ENCODE data around the gene SUMO2. TPM values are rescaled to one million over a fixed set of nuclear protein-coding genes. Genes with fewer than 3 reads are reported as not detected.
"Not testable (repeated sequence)": the region's sequence is repeated elsewhere in the genome, so short reads cannot be mapped to it uniquely, and the experiment has no call there.

The SUMO2 gene
- total RNA-seq, 2 donors from 2014 or later = 45.7 to 58.1 TPM

DNA sequence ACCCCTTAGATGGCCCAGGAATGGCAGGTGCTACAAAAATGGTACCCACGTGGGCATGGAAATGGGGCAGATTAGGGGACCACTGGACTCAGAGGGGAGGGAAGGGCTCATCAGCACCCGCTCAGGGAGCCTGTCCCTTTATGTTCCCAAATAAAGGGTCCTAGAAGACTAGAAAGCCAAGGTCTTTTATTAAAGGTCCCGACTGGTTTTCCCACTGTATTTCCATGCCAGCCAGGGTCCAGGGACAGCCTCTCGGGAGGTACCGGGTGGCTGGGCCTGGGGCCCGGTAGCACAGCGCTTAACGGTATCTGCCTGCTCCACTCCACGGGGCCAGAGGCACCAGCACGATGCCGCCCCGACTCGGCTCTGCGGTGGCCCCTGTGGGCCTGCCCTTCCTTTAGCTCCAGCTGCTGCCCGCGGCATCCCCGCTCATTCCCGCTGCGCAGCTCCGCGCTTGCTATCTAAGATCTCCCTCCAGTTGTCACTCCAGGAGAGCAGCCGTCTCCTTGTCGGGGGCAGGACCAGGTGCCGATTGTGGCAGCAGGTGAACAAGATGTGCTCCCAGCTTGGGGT lies 52.6 kb downstream of the SUMO2 start:
- Histone ChIP-seq H3K4me3 (peak overlapping the region; percentile 68 to 82), H3K27me3 (no peaks in the 10 kb centered on the region), H3K4me1 (peaks cover 0 to 16% of the 10 kb centered on the region in 2 donors), H3K36me3 (peaks cover 8% of the 10 kb centered on the region), H3K27ac (peak overlapping the region; percentile 85 to 93), H3K9me3 (no peaks in the 10 kb centered on the region)
- DNase-seq (ENCODE audit: low spot score) = no peak
- TF ChIP-seq, protein P1, sequence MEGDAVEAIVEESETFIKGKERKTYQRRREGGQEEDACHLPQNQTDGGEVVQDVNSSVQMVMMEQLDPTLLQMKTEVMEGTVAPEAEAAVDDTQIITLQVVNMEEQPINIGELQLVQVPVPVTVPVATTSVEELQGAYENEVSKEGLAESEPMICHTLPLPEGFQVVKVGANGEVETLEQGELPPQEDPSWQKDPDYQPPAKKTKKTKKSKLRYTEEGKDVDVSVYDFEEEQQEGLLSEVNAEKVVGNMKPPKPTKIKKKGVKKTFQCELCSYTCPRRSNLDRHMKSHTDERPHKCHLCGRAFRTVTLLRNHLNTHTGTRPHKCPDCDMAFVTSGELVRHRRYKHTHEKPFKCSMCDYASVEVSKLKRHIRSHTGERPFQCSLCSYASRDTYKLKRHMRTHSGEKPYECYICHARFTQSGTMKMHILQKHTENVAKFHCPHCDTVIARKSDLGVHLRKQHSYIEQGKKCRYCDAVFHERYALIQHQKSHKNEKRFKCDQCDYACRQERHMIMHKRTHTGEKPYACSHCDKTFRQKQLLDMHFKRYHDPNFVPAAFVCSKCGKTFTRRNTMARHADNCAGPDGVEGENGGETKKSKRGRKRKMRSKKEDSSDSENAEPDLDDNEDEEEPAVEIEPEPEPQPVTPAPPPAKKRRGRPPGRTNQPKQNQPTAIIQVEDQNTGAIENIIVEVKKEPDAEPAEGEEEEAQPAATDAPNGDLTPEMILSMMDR (IDR thresholded peaks at IDR 0.05) = no peak

DNA sequence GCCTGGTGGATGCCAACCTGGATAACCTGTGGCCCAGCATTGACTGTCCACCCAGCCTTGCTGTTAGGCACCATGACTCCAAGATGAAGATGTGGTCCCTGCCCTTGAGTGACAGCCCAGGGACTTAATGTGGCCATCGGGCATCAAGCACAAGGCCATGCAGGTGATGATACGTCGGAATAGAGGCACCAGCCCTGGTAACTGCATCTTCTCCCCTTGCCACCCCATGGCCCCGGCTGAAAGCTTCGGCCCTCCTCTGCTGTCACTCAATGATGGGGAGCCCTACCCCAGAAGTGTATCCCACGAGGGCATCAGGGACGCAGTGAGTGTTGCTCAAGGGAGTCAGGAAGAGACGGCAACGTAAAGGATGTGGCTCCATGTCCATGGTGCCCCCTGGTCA lies 53.2 kb downstream of the SUMO2 start:
- DNase-seq (ENCODE audit: low spot score) = no peak
- H3K4me3 ChIP-seq = no peak overlapping the region

DNA sequence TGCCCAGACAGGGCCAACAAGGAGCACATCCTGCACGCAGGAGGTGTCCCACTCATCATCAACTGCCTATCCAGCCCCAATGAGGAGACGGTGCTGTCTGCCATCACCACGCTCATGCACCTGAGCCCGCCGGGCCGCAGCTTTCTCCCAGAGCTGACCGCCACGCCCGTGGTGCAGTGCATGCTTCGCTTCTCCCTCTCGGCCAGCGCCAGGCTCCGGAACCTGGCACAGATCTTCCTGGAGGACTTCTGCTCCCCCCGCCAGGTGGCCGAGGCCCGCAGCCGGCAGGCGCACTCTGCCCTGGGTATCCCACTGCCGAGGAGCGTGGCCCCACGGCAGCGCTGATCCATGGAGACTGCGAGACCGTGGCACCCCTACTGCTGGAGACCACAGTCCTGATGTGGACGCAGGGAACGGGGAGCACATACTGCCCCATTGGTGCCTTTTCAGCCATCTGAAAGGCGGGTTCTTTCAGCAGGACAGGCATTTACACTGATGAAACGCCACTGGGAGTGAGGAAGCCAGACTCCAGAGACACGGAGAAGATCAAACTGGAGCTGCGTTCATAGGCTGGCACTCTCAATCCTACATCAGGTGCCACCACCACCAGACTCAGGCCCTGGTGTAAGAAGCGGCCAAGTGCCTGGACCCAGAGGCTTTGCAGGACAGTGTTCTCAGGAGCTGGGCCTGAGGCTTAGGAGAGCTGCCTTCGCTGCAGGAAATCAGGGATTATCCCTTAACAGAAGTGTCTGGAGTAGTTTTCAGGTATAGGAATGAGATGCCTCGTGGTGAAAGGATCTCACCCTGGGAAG lies 53.9 kb downstream of the SUMO2 start:
- DNase-seq (ENCODE audit: low spot score) = no peak
- H3K9me3 ChIP-seq = no peaks in the 10 kb centered on the region
- H3K4me3 ChIP-seq = no peak overlapping the region
- TF ChIP-seq, protein P1 (IDR thresholded peaks at IDR 0.05) = no peak
- peaks cover 0 to 29% of the 10 kb centered on the region in 2 donors for H3K4me1 ChIP-seq
- H3K27ac ChIP-seq = no peak overlapping the region
- H3K36me3 ChIP-seq = peaks cover 8% of the 10 kb centered on the region
- no peaks in the 10 kb centered on the region for H3K27me3 ChIP-seq

More for the DNA sequence above, 53.2 kb downstream of the SUMO2 start:
- Histone ChIP-seq H3K27ac (no peak overlapping the region), H3K9me3 (no peaks in the 10 kb centered on the region), H3K36me3 (peaks cover 8% of the 10 kb centered on the region), H3K4me1 (peaks cover 0 to 22% of the 10 kb centered on the region in 2 donors), H3K27me3 (no peaks in the 10 kb centered on the region)
- TF ChIP-seq, protein P1 (IDR thresholded peaks at IDR 0.05) = no peak

DNA sequence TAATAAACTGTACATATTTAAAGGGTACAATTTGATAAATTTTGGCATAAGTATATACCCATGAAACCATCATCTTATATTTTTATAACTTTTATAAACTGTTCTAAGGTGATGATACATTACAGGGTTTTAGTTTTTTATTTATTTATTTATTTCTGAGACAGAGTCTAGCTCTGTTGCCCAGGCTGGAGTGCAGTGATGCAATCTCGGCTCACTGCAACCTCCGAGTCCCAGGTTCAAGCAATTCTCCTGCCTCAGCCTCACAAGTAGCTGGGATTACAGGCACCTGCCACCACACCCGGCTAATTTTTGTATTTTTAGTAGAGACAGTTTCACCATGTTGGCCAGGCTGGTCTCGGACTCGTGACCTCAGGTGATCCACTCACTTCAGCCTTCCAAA lies 54.8 kb downstream of the SUMO2 start:
- not testable (repeated sequence) for H3K27me3 ChIP-seq; DNase-seq (ENCODE audit: low spot score); H3K4me3 ChIP-seq; H3K9me3 ChIP-seq; H3K36me3 ChIP-seq; H3K27ac ChIP-seq
- H3K4me1 ChIP-seq = peaks cover 0 to 30% of the 10 kb centered on the region in 2 donors

DNA sequence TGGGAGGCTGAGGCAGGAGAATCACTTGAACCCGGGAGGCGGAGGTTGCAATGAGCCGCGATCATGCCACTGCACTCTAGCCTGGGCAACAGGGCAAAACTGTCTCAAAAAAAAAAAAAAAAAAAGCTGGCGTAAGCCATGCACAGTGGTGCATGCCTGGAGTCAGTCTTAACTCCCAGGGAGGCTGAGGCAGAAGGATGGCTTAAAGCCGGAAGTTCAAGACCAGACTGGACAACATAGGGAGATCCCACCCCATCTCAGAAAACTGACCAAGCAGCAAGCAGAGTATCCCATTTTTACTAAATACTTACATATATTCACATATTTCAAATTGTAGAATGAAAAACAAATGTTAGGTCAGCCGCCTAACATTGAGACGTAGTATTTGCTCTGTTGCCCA lies 55.8 kb downstream of the SUMO2 start:
- H3K36me3 ChIP-seq = peaks cover 8% of the 10 kb centered on the region
- H3K27ac ChIP-seq = no peak overlapping the region
- no peak overlapping the region for H3K4me3 ChIP-seq
- DNase-seq (ENCODE audit: low spot score) = no peak
- peaks cover 0 to 30% of the 10 kb centered on the region in 2 donors for H3K4me1 ChIP-seq
- no peaks in the 10 kb centered on the region for H3K27me3 ChIP-seq
- TF ChIP-seq, protein P1 (IDR thresholded peaks at IDR 0.05) = no peak
- H3K9me3 ChIP-seq = no peaks in the 10 kb centered on the region

DNA sequence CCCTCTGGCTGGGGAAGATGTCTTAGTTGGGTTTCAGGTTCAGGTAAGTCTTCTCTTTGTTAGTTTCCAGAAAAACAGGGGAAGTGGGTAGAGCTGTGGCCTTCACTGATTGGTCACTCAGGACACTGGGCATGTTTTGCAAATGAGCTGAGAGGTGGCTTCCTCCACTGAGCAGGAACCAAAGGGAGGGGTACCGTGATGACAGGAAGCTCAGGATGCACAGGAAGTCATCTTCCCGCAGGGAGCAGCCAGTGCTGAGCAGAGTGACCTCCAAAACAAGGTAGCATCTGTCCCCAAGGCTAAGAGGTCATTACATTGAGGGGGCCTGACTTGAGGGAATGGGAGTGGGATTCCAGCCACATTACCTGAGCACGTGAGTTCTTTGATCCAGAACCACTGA lies 56.8 kb downstream of the SUMO2 start:
- H3K4me3 ChIP-seq = no peak overlapping the region
- H3K27ac ChIP-seq = no peak overlapping the region
- H3K36me3 ChIP-seq = peaks cover 9% of the 10 kb centered on the region
- no peaks in the 10 kb centered on the region for H3K27me3 ChIP-seq
- TF ChIP-seq, protein P1 (IDR thresholded peaks at IDR 0.05) = no peak
- no peaks in the 10 kb centered on the region for H3K9me3 ChIP-seq
- peaks cover 0 to 27% of the 10 kb centered on the region in 2 donors for H3K4me1 ChIP-seq
- no peak for DNase-seq (ENCODE audit: low spot score)

Measured in right atrium auricular region (tissue), 2 donors.